H1 (cell line): ENCODE data around the gene RDH12. TPM values are rescaled to one million over a fixed set of nuclear protein-coding genes. Genes with fewer than 3 reads are reported as not detected.

Source experiments
- CTCF ChIA-PET: fragments of 300-600 bp; sonication (Branson Sonifier 250); formaldehyde crosslinking; loops from one replicate; lab custom pipeline; 2021; ENCODE audit not compliant: partially characterized antibody; lab: Charles Lee
- POLR2A ChIA-PET: fragments of 300-600 bp; sonication (Branson Sonifier 250); formaldehyde crosslinking; loops from one replicate; lab custom pipeline; 2021; ENCODE audit warnings: inconsistent platforms; ENCODE audit not compliant: partially characterized antibody; lab: Charles Lee
- DNase-seq, 2 experiments: peaks; one replicate each; pipeline versions ENCODE4 v3.0.0 to v3.0.0-alpha.2; 2010 to 2022; ENCODE audit warnings: low spot score in 2 of 2, low read depth in 1 of 2, mixed read lengths in 1 of 2
- FAIRE-seq: peaks from 2 replicates; lab custom pipeline; 2011; peaks lifted over from hg19 to GRCh38; lab: Jason Lieb, UNC
- H2AFZ ChIP-seq: 2 replicates; pipeline ENCODE4 v1.8.1; 2012; ENCODE audit warnings: low read length, inconsistent platforms
- H2AK5ac ChIP-seq: 2 replicates; pipeline ENCODE4 v1.6.1; 2013; ENCODE audit warnings: low read depth, low read length
- H2BK120ac ChIP-seq: replicated peaks from 2 replicates; pipeline ENCODE3; 2013; ENCODE audit warnings: low read depth, low read length, inconsistent platforms
- H2BK12ac ChIP-seq: 2 replicates; pipeline ENCODE4 v1.6.1; 2013; ENCODE audit warnings: low read depth, low read length
- H2BK15ac ChIP-seq: 2 replicates; pipeline ENCODE4 v1.6.1; 2013; ENCODE audit warnings: low read length
- H2BK20ac ChIP-seq: 2 replicates; pipeline ENCODE4 v1.6.1; 2013; ENCODE audit warnings: low read length
- H2BK5ac ChIP-seq: 2 replicates; pipeline ENCODE4 v1.6.1; 2013; ENCODE audit warnings: low read depth, low read length
- H3K14ac ChIP-seq: 2 replicates; pipeline ENCODE4 v1.6.1; 2013; ENCODE audit warnings: inconsistent platforms; ENCODE audit not compliant: insufficient read length
- H3K18ac ChIP-seq: 2 replicates; pipeline ENCODE4 v1.6.1; 2013; ENCODE audit warnings: low read length; ENCODE audit errors: extremely low read depth
- H3K23ac ChIP-seq: 2 replicates; pipeline ENCODE4 v1.6.1; 2013; ENCODE audit warnings: inconsistent platforms; ENCODE audit not compliant: insufficient read length
- H3K23me2 ChIP-seq: 2 replicates; pipeline ENCODE4 v1.6.1; 2013; ENCODE audit warnings: low read depth, low read length
- H3K27ac ChIP-seq: 2 replicates; pipeline ENCODE4 v1.6.1; 2011; ENCODE audit warnings: low read depth, low read length, inconsistent platforms
- H3K27me3 ChIP-seq, 4 experiments: replicated peaks in 1 of 4; 1 replicate in 1 of 4; 2 replicates in 3 of 4; pipeline versions ENCODE4 v1.6.1 to v1.8.1; 2011 to 2013; ENCODE audit warnings: low read length in 3 of 4, mild to moderate bottlenecking in 3 of 4, inconsistent platforms in 2 of 4, mixed read lengths in 2 of 4, moderate library complexity in 1 of 4; ENCODE audit not compliant: control insufficient read depth in 3 of 4, insufficient read depth in 3 of 4; ENCODE audit errors: extremely low read depth in 1 of 4
- H3K36me3 ChIP-seq, 4 experiments: 2 replicates each; pipeline versions ENCODE4 v1.6.1 to v1.8.1; 2011 to 2013; ENCODE audit warnings: mild to moderate bottlenecking in 4 of 4, low read length in 3 of 4, moderate library complexity in 2 of 4, control low read depth in 1 of 4, inconsistent platforms in 1 of 4; ENCODE audit not compliant: insufficient read depth in 4 of 4, control insufficient read depth in 2 of 4
- H3K4ac ChIP-seq: replicated peaks from 2 replicates; pipeline ENCODE3; 2013; ENCODE audit warnings: low read length, low read depth, mixed read lengths, inconsistent platforms; ENCODE audit not compliant: insufficient read length
- H3K4me1 ChIP-seq, 4 experiments: replicated peaks in 1 of 4; 1 replicate in 1 of 4; 2 replicates in 3 of 4; pipeline versions ENCODE4 v1.6.1 to v1.8.1; 2011 to 2013; ENCODE audit warnings: low read length in 3 of 4, inconsistent platforms in 2 of 4, mixed read lengths in 1 of 4; ENCODE audit not compliant: insufficient read depth in 4 of 4, control insufficient read depth in 3 of 4
- H3K4me2 ChIP-seq, 2 experiments: 2 replicates each; pipeline versions ENCODE4 v1.6.1 to v1.8.1; 2011 to 2013; ENCODE audit warnings: low read depth in 2 of 2, low read length in 2 of 2, control low read depth in 1 of 2, inconsistent platforms in 1 of 2, mild to moderate bottlenecking in 1 of 2; ENCODE audit not compliant: insufficient read depth in 1 of 2
- H3K4me3 ChIP-seq, 4 experiments: fragments of 200-600, 300-600 bp in 1 of 4; sonication (generic), shearing (Covaris generic), sonication (Bioruptor Twin) in 1 of 4; 2 replicates each; pipeline versions ENCODE4 v1.5.1 to v1.8.1; 2011 to 2016; ENCODE audit warnings: low read length in 4 of 4, low read depth in 3 of 4, control low read depth in 2 of 4, inconsistent platforms in 2 of 4, mild to moderate bottlenecking in 2 of 4, mixed read lengths in 1 of 4, moderate library complexity in 1 of 4; ENCODE audit not compliant: insufficient read depth in 2 of 4; ENCODE audit errors: extremely low read depth in 1 of 4
- H3K56ac ChIP-seq: replicated peaks from 2 replicates; pipeline ENCODE3; 2013; ENCODE audit warnings: low read depth, mild to moderate bottlenecking, mixed read lengths, low read length, inconsistent platforms; ENCODE audit not compliant: insufficient read length
- H3K79me1 ChIP-seq: 2 replicates; pipeline ENCODE4 v1.6.1; 2013; ENCODE audit warnings: low read depth, low read length, control low read depth
- H3K79me2 ChIP-seq, 2 experiments: 2 replicates each; pipeline versions ENCODE4 v1.6.1 to v1.8.1; 2012 to 2013; ENCODE audit warnings: low read length in 2 of 2, mild to moderate bottlenecking in 2 of 2, inconsistent platforms in 1 of 2; ENCODE audit not compliant: insufficient read depth in 2 of 2, control insufficient read depth in 1 of 2
- H3K9ac ChIP-seq, 4 experiments: replicated peaks in 1 of 4; 1 replicate in 1 of 4; 2 replicates in 3 of 4; pipeline versions ENCODE4 v1.6.1 to v1.8.1; 2011 to 2013; ENCODE audit warnings: low read depth in 3 of 4, low read length in 3 of 4, control low read depth in 2 of 4, mild to moderate bottlenecking in 2 of 4, moderate library complexity in 2 of 4, inconsistent platforms in 1 of 4; ENCODE audit errors: extremely low read depth in 1 of 4
- H3K9me3 ChIP-seq, 2 experiments: 2 replicates each; pipeline versions ENCODE4 v1.6.1 to v1.8.1; 2012 to 2013; ENCODE audit warnings: mild to moderate bottlenecking in 2 of 2, moderate library complexity in 2 of 2, control low read depth in 1 of 2, inconsistent platforms in 1 of 2, low read depth in 1 of 2, low read length in 1 of 2, mixed read lengths in 1 of 2; ENCODE audit not compliant: insufficient read depth in 2 of 2
- H4K20me1 ChIP-seq, 2 experiments: replicated peaks in 1 of 2; 2 replicates each; pipeline versions ENCODE3 to v1.8.1; 2011 to 2013; ENCODE audit warnings: inconsistent platforms in 2 of 2, low read length in 2 of 2, mild to moderate bottlenecking in 1 of 2; ENCODE audit not compliant: insufficient read depth in 2 of 2, control insufficient read depth in 1 of 2
- H4K5ac ChIP-seq: 2 replicates; pipeline ENCODE4 v1.6.1; 2013; ENCODE audit warnings: low read length, low read depth, mixed read lengths, inconsistent platforms; ENCODE audit not compliant: insufficient read length
- H4K8ac ChIP-seq: 2 replicates; pipeline ENCODE4 v1.8.0; 2013; ENCODE audit warnings: mild to moderate bottlenecking, moderate library complexity, low read length, inconsistent platforms; ENCODE audit not compliant: insufficient read depth; ENCODE audit errors: extremely low read depth
- H4K91ac ChIP-seq: replicated peaks from 2 replicates; pipeline ENCODE3; 2013; ENCODE audit warnings: low read length, mixed read lengths, inconsistent platforms; ENCODE audit not compliant: insufficient read length
- BACH1 ChIP-seq: IDR thresholded peaks from 2 replicates; pipeline ENCODE4 v1.6.1; 2012; ENCODE audit warnings: low read length, improper control_type of control experiment
- CBX8 ChIP-seq: fragments of 300-800, 300-1000 bp; sonication (generic); IDR thresholded peaks from 2 replicates; pipeline ENCODE4 v1.7.1; 2016; ENCODE audit warnings: low read depth, low read length, borderline replicate concordance
- CREB1 ChIP-seq: IDR thresholded peaks from 2 replicates; pipeline ENCODE4 v1.6.1; 2012; ENCODE audit warnings: inconsistent platforms
- CTCF ChIP-seq, 3 experiments: IDR thresholded peaks; 1 replicate in 2 of 3; 2 replicates in 1 of 3; pipeline versions ENCODE4 v1.5.1 to v1.6.1; 2011; ENCODE audit warnings: low read length in 3 of 3, mild to moderate bottlenecking in 3 of 3, inconsistent platforms in 2 of 3, low read depth in 1 of 3, moderate library complexity in 1 of 3; ENCODE audit not compliant: insufficient read depth in 1 of 3; ENCODE audit errors: control extremely low read depth in 1 of 3
- KDM4A ChIP-seq: IDR thresholded peaks from one replicate; pipeline ENCODE4 v1.7.1; 2012; ENCODE audit warnings: low read depth, mild to moderate bottlenecking, moderate library complexity, low read length, inconsistent platforms; ENCODE audit not compliant: severe bottlenecking
- MAX ChIP-seq: IDR thresholded peaks from 2 replicates; pipeline ENCODE4 v1.6.1; 2012; ENCODE audit warnings: inconsistent platforms
- NANOG ChIP-seq: IDR thresholded peaks from 2 replicates; pipeline ENCODE4 v1.6.1; 2011; ENCODE audit warnings: low read length, low read depth, mild to moderate bottlenecking, inconsistent platforms; ENCODE audit not compliant: insufficient read depth, poor library complexity, severe bottlenecking
- PHF8 ChIP-seq: fragments of 200-600 bp; sonication (generic); conservative IDR thresholded peaks from 2 replicates; pipeline ENCODE4 v1.7.1; 2012; ENCODE audit warnings: low read depth, mild to moderate bottlenecking, inconsistent platforms, low read length, moderate library complexity
- POLR2AphosphoS5 ChIP-seq: IDR thresholded peaks from 2 replicates; pipeline ENCODE4 v1.6.1; 2011; ENCODE audit warnings: low read depth, low read length
- RXRA ChIP-seq: IDR thresholded peaks from 2 replicates; pipeline ENCODE4 v1.6.1; 2011; ENCODE audit warnings: low read depth, mild to moderate bottlenecking, low read length, moderate library complexity; ENCODE audit not compliant: insufficient read depth
- WGBS, 2 experiments: shearing (Covaris generic) in 1 of 2; methylation state at CpG; one replicate each; pipeline versions ENCODE4 v1.1.6 to v1.1.7; 2013 to 2015; ENCODE audit warnings: low lambda C conversion rate in 2 of 2, mixed read lengths in 2 of 2, inconsistent platforms in 1 of 2, low coverage in 1 of 2, missing lambda C conversion rate in 1 of 2; ENCODE audit not compliant: insufficient replicate concordance in 2 of 2, insufficient coverage in 1 of 2, insufficient read length in 1 of 2; ENCODE audit errors: extremely low coverage in 1 of 2, missing lambda C conversion rate in 1 of 2; 5-methylcytosine and 5-hydroxymethylcytosine counted together
- polyA plus RNA-seq, 7 experiments: library from polyadenylated mRNA; depleted of rRNA in 3 of 7; stranded (reverse) in 5 of 7; unstranded in 2 of 7; fragments of >200 nt in 5 of 7; fragments of 200-250 nt in 2 of 7; gene quantifications; 1 replicate in 5 of 7; 2 replicates in 1 of 7; 4 replicates in 1 of 7; pipeline versions ENCODE4 v1.2.1 to v1.2.3, GENCODE V29; 2011 to 2013; ENCODE audit warnings: missing spikeins in 2 of 7, mixed read lengths in 2 of 7
- total RNA-seq: library from RNA; stranded (reverse); fragmentation: NEBNext Ultra II Directional; extraction: Animal tissue kit (Norgen Biotek cat#: 25700); gene quantifications from 2 replicates; pipeline ENCODE4 v1.2.1, GENCODE V29; 2021

The RDH12 gene
- total and polyA plus RNA-seq, 2 of the 8 experiments (the other 6 are each of a cell fraction or from before 2014, with no cell fraction given), result 1.2 to 1.5 TPM

GRCh38 chr14:67778792-67779191 is 77.1 kb downstream of the RDH12 start:
- H3K36me3 ChIP-seq, result peaks cover 32 to 88% (median 73%) of the 10 kb centered on the region in 4 experiments
- no peak overlapping the region for H3K18ac ChIP-seq
- H4K20me1 ChIP-seq, result peaks cover 0 to 8% of the 10 kb centered on the region in 2 experiments
- H2BK15ac ChIP-seq, result no peak overlapping the region
- no peak overlapping the region for H2BK5ac ChIP-seq
- ChIA-PET CTCF (no interaction called here), POLR2A (interaction anchor here (1.2 kb wide), 1 partner anchor 18 kb away, joined by 3 read pairs; no protein-coding TSS in a partner anchor)
- no peaks in the 10 kb centered on the region for H3K4me1 ChIP-seq
- no peak overlapping the region for H3K27ac ChIP-seq
- no peak overlapping the region for H3K4me2 ChIP-seq
- no peak overlapping the region for H2BK20ac ChIP-seq
- H2BK120ac ChIP-seq, result no peak overlapping the region
- no peaks in the 10 kb centered on the region for H3K23me2 ChIP-seq
- DNase-seq, result no peak
- FAIRE-seq, result no peak
- WGBS, 2 experiments, result 80% methylated on average over 1 of the region's 1 CpG; no CpG with 5 or more reads in 1 of the 2 experiments
- no peaks in the 10 kb centered on the region for H3K79me2 ChIP-seq
- H3K23ac ChIP-seq, result no peak overlapping the region
- H4K5ac ChIP-seq, result no peak overlapping the region
- no peak overlapping the region for H3K4me3 ChIP-seq
- H3K27me3 ChIP-seq, result no peaks in the 10 kb centered on the region
- H3K9me3 ChIP-seq, result no peaks in the 10 kb centered on the region
- no peak overlapping the region for H3K14ac ChIP-seq
- no peak overlapping the region for H4K8ac ChIP-seq
- H3K9ac ChIP-seq, result no peak overlapping the region
- no peaks in the 10 kb centered on the region for H3K79me1 ChIP-seq
- no peak overlapping the region for H2AFZ ChIP-seq
- H3K56ac ChIP-seq, result no peak overlapping the region
- no peak overlapping the region for H2BK12ac ChIP-seq
- H3K4ac ChIP-seq, result no peak overlapping the region
- H2AK5ac ChIP-seq, result no peak overlapping the region
- no peak overlapping the region for H4K91ac ChIP-seq
- TF ChIP-seq KDM4A (no peak), CREB1 (no peak), MAX (no peak), POLR2AphosphoS5 (no peak), RXRA (no peak), NANOG (no peak), CBX8 (no peak), PHF8 (no peak), BACH1 (no peak), CTCF (IDR thresholded peaks at IDR 0.05; ENCODE audit: control extremely low read depth in 1 of 3, insufficient read depth in 1 of 3, low read depth in 1 of 3, low read length in 3 of 3) (no peak)
